Mesothelial cell of epicardium (in vitro differentiated cells): ENCODE results near the gene MAP7D2. TPM values are rescaled to one million over a fixed set of nuclear protein-coding genes. Genes with fewer than 3 reads are reported as not detected.

ENCODE experiments used
- DNase-seq, 2 experiments: peaks; one replicate each; pipeline ENCODE4 v3.0.0; 2021; ENCODE audit warnings: low spot score in 2 of 2; ENCODE audit not compliant: unreplicated experiment in 2 of 2
- H3K27ac Mint-ChIP-seq: 2 replicates; pipeline ENCODE4 v1.8.0; 2021; ENCODE audit warnings: mixed read lengths
- H3K27me3 Mint-ChIP-seq: 2 replicates; pipeline ENCODE4 v1.8.0; 2021; ENCODE audit warnings: low read depth, mixed read lengths
- H3K36me3 Mint-ChIP-seq: 2 replicates; pipeline ENCODE4 v1.8.0; 2021; ENCODE audit warnings: mixed read lengths
- H3K4me1 Mint-ChIP-seq: 2 replicates; pipeline ENCODE4 v1.8.0; 2021; ENCODE audit warnings: mixed read lengths
- H3K4me3 Mint-ChIP-seq: 2 replicates; pipeline ENCODE4 v1.8.0; 2021; ENCODE audit warnings: mild to moderate bottlenecking, moderate library complexity, mixed read lengths
- H3K9me3 Mint-ChIP-seq: 2 replicates; pipeline ENCODE4 v1.8.0; 2021; ENCODE audit warnings: mixed read lengths
- CTCF ChIP-seq: fragments of 200-600 bp; sonication (generic); IDR thresholded peaks from one replicate; pipeline ENCODE4 v1.5.0; 2021; ENCODE audit warnings: antibody characterized with exemption; ENCODE audit not compliant: unreplicated experiment
- microRNA-seq: library from miRNA; unstranded; fragments of <30 nt; microRNA quantifications from one replicate; pipeline ENCODE4 v1.2.0, GENCODE V29; 2021; ENCODE audit warnings: inconsistent platforms, mixed read lengths
- total RNA-seq: library from RNA; stranded (reverse); gene quantifications from 3 replicates; pipeline ENCODE4 v1.2.1, GENCODE V29; 2021

The MAP7D2 gene
- total RNA-seq, 1 donor from 2014 or later: 1.3 TPM

- Mint-ChIP-seq H3K36me3 (peaks cover 16% of the 10 kb centered on the region), H3K27me3 (no peaks in the 10 kb centered on the region), H3K9me3 (peaks cover 12% of the 10 kb centered on the region), H3K4me1 (peaks cover 1% of the 10 kb centered on the region), H3K27ac (no peak overlapping the region), H3K4me3 (no peak overlapping the region)
- DNase-seq: no peak
- no peak for TF ChIP-seq CTCF
Measured at GRCh38 chrX:19966056-19966455, 150.7 kb downstream of the MAP7D2 start.

GRCh38 chrX:19964017-19964710 is 152.5 kb downstream of the MAP7D2 start:
- Mint-ChIP-seq H3K27me3 (no peaks in the 10 kb centered on the region), H3K4me1 (peaks cover 1% of the 10 kb centered on the region), H3K4me3 (no peak overlapping the region), H3K9me3 (peaks cover 15% of the 10 kb centered on the region), H3K27ac (no peak overlapping the region), H3K36me3 (peaks cover 19% of the 10 kb centered on the region)
- DNase-seq: no peak
- no peak for TF ChIP-seq CTCF

GRCh38 chrX:19960913-19961312 is 155.8 kb downstream of the MAP7D2 start:
- Mint-ChIP-seq H3K27ac (no peak overlapping the region), H3K36me3 (peaks cover 14% of the 10 kb centered on the region), H3K4me3 (no peak overlapping the region), H3K9me3 (peaks cover 22% of the 10 kb centered on the region), H3K27me3 (no peaks in the 10 kb centered on the region), H3K4me1 (no peaks in the 10 kb centered on the region)
- no peak for DNase-seq
- no peak for TF ChIP-seq CTCF

GRCh38 chrX:19958552-19959486 is 157.9 kb downstream of the MAP7D2 start:
- Mint-ChIP-seq H3K36me3 (peaks cover 9% of the 10 kb centered on the region), H3K4me3 (no peak overlapping the region), H3K27ac (no peak overlapping the region), H3K9me3 (peaks cover 20% of the 10 kb centered on the region), H3K4me1 (no peaks in the 10 kb centered on the region), H3K27me3 (no peaks in the 10 kb centered on the region)
- no peak for TF ChIP-seq CTCF
- no peak for DNase-seq

GRCh38 chrX:19956923-19957322 is 159.8 kb downstream of the MAP7D2 start:
- Mint-ChIP-seq H3K4me1 (no peaks in the 10 kb centered on the region), H3K36me3 (peaks cover 8% of the 10 kb centered on the region), H3K27me3 (no peaks in the 10 kb centered on the region), H3K9me3 (peaks cover 16% of the 10 kb centered on the region), H3K4me3 (no peak overlapping the region), H3K27ac (no peak overlapping the region)
- no peak for TF ChIP-seq CTCF
- no peak for DNase-seq

Small RNA genes within 50 kb of the gene (microRNA-seq; reads per million reads assigned to microRNA genes)
- 12.0 reads per million, percentile 35 among the genes with 10 or more reads in this experiment for gene MIR23C

Other genes with a start within 250 kb of the MAP7D2 start
- 30.6 to 35.9 TPM (median 32.8 TPM) in 3 replicates for gene SH3KBP1, start 229.3 kb downstream of the MAP7D2 start, total RNA-seq
- gene BCLAF3, start 125.8 kb downstream of the MAP7D2 start, total RNA-seq: 16.4 to 17.3 TPM (median 16.9 TPM) in 3 replicates
- 69.6 to 75.0 TPM (median 70.9 TPM) in 3 replicates for gene EIF1AX, start 24.9 kb upstream of the MAP7D2 start, total RNA-seq
- 41.6 to 42.6 TPM (median 42.3 TPM) in 3 replicates for gene RPS6KA3, start 150.0 kb upstream of the MAP7D2 start, total RNA-seq